Naive B cell (primary cell): Measurements from ENCODE around the gene AFAP1L1. TPM values are rescaled to one million over a fixed set of nuclear protein-coding genes. Genes with fewer than 3 reads are reported as not detected.

Experiments used
- ATAC-seq, 2 donors: fragments of 150-1000 bp; cut with Tn5 transposase; 2 replicates each; pipeline ENCODE4 v1.10.0; 2021; ENCODE audit warnings: low read depth in 2 of 2, mild to moderate bottlenecking in 2 of 2, moderate library complexity in 2 of 2
- DNase-seq: peaks from one replicate; pipeline ENCODE4 v3.0.0; 2022
- H3K27ac Mint-ChIP-seq, 6 donors: one replicate each; pipeline ENCODE4 v1.8.0; 2020 to 2022; ENCODE audit warnings: mild to moderate bottlenecking in 6 of 6, mixed read lengths in 6 of 6, moderate library complexity in 5 of 6, inconsistent platforms in 2 of 6
- H3K27me3 Mint-ChIP-seq, 3 donors: one replicate each; pipeline ENCODE4 v1.8.0; 2021 to 2022; ENCODE audit warnings: mixed read lengths in 3 of 3, mild to moderate bottlenecking in 1 of 3
- H3K36me3 Mint-ChIP-seq, 2 donors: one replicate each; pipeline ENCODE4 v1.8.0; 2020 to 2022; ENCODE audit warnings: mixed read lengths in 2 of 2, inconsistent platforms in 1 of 2, mild to moderate bottlenecking in 1 of 2
- H3K4me1 Mint-ChIP-seq, 3 donors: one replicate each; pipeline ENCODE4 v1.8.0; 2020 to 2022; ENCODE audit warnings: mixed read lengths in 3 of 3, inconsistent platforms in 1 of 3, mild to moderate bottlenecking in 1 of 3, moderate library complexity in 1 of 3
- H3K4me3 Mint-ChIP-seq, 8 donors: one replicate each; pipeline ENCODE4 v1.8.0; 2020 to 2022; ENCODE audit warnings: mild to moderate bottlenecking in 8 of 8, mixed read lengths in 8 of 8, moderate library complexity in 8 of 8, inconsistent platforms in 2 of 8
- H3K9me3 Mint-ChIP-seq, 7 donors: one replicate each; pipeline ENCODE4 v1.8.0; 2020 to 2022; ENCODE audit warnings: mixed read lengths in 7 of 7, mild to moderate bottlenecking in 5 of 7, inconsistent platforms in 2 of 7, moderate library complexity in 1 of 7
- polyA plus RNA-seq, 6 donors: library from polyadenylated mRNA; unstranded; fragments of 300-500 nt; fragmentation: Illumina TruSeq; gene quantifications; one replicate each; pipeline ENCODE4 v1.2.3, GENCODE V29; 2021; ENCODE audit warnings: low read depth in 6 of 6

The AFAP1L1 gene
- polyA plus RNA-seq, 6 donors from 2014 or later, result 0.27 to 0.31 TPM; not detected in 4

DNA sequence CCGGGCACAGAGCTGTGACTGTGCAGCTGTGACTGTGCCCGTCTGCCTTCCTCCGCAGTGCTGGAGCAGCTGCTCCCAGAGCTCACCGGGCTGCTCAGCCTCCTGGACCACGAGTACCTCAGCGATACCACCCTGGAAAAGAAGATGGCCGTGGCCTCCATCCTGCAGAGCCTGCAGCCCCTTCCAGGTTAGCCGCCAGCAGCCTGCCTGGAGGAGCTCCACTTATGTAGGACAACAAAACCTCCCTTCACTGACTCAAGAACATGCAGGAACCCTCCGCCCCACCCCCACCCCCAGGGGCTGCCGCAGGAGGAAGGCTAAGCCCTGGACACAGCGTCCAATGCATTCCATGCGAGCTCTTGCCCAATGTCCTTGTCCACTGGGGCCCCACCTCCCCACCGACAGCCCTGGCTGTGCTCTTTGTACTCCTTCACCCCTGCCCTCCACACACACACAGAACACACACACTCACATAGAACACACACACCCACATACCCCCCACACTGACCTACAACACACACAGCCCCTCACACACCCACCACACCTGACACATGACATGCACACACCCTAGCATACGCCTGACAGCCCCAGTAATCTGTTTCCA lies 27.9 kb downstream of the AFAP1L1 start:
- Mint-ChIP-seq H3K27ac (peak overlapping the region in 2 of 6 donors; percentile 1 to 90), H3K4me1 (peaks cover 10 to 22% (median 12%) of the 10 kb centered on the region in 3 donors), H3K36me3 (no peaks in the 10 kb centered on the region), H3K27me3 (peaks cover 28 to 42% (median 30%) of the 10 kb centered on the region in 3 donors), H3K4me3 (no peak overlapping the region), H3K9me3 (no peaks in the 10 kb centered on the region)
- ATAC-seq, result no peak
- no peak for DNase-seq

DNA sequence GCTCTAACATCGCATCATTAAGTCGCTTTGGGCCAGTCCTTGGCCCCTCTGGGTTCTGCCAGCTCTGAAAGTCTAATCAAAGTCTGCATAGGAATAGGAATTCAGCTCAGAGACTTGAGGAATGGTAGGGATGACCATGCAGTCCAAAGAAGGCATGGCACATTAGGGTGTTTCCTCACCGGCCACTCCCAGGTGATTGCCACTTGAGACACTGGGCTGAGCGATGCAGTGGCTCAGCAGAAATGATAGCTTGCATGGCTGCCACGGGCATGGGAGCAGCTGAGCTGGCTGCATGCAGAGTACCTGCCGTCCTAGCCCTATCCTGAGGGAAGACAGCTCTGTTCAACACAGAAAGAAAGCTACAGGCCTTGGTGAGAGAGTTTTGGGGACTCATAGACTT lies 28.8 kb downstream of the AFAP1L1 start:
- no peak overlapping the region for H3K4me3 Mint-ChIP-seq
- H3K4me1 Mint-ChIP-seq, result peaks cover 3 to 15% (median 6%) of the 10 kb centered on the region in 3 donors
- DNase-seq (no peak), ATAC-seq (no peak)
- peaks cover 24 to 42% (median 30%) of the 10 kb centered on the region in 3 donors for H3K27me3 Mint-ChIP-seq
- no peaks in the 10 kb centered on the region for H3K9me3 Mint-ChIP-seq
- H3K36me3 Mint-ChIP-seq, result no peaks in the 10 kb centered on the region
- H3K27ac Mint-ChIP-seq, result no peak overlapping the region

DNA sequence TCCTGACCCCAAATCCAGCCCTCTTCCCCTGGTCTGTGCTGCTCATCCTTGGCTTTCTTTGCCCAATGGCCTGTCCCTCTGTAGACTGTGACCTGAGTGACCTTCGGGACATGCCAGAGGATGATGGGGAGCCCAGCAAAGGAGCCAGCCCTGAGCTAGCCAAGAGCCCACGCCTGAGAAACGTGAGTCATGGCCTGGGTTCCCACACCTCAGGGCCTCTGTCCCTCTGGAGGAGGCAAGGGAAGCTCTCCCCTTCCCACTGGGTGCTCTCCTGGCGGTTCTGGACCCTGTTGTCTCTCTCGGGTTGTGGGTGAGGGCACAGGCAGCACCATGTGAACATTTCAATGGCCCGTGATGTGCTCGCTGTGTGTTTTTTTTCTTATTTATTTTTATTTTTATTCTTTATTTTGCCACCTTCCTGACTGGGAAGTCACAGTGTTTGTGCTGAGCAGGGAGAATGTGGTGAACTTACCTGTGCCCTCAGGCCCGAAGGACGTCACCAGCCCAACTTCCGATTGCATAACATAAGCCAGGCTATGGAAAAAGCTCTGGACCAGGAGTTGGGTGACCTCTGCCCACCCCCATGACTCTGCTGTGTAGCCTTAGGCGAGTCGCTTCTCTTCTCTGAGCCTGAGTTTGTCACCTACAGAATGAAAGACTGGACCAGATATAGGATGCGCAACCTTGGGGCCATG lies 29.5 kb downstream of the AFAP1L1 start:
- no peak for ATAC-seq
- Mint-ChIP-seq H3K27me3 (peaks cover 24 to 42% (median 30%) of the 10 kb centered on the region in 3 donors), H3K36me3 (no peaks in the 10 kb centered on the region), H3K4me3 (no peak overlapping the region), H3K9me3 (no peaks in the 10 kb centered on the region), H3K27ac (no peak overlapping the region), H3K4me1 (peaks cover 0 to 12% (median 5%) of the 10 kb centered on the region in 3 donors)
- DNase-seq, result no peak

DNA sequence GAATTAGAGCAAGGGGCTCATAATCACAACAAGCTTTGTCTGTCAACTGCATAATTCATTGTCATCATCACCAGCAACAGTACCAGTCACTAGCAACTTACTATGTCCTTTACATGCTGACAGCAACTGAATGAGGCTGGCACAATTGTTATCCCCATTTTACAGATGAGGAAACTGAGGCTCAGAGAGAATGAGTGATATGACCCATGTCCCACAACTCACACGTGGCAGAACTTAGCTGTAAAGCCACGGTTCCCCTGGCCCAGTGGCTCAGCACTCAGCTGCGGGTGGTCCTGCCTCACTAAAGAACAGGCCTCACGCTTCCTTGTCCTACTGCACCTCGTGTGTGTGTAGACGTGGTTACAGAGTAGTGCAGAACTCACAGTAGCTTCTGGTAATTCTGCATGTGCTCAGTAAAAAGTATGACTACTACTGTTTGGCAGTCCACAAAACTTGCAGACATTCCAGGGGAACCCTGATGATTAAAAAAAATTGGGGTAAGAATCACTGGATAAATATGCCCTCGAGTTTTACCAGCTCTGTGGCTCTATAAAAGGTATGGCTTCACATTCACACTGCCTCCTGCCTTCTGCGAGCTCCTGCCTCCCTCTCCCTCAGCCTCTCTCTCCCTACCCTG lies 30.2 kb downstream of the AFAP1L1 start:
- H3K4me3 Mint-ChIP-seq, result no peak overlapping the region
- peaks cover 0 to 6% (median 5%) of the 10 kb centered on the region in 3 donors for H3K4me1 Mint-ChIP-seq
- H3K9me3 Mint-ChIP-seq, result no peaks in the 10 kb centered on the region
- ATAC-seq (no peak), DNase-seq (no peak)
- H3K36me3 Mint-ChIP-seq, result no peaks in the 10 kb centered on the region
- peaks cover 24 to 42% (median 30%) of the 10 kb centered on the region in 3 donors for H3K27me3 Mint-ChIP-seq
- H3K27ac Mint-ChIP-seq, result no peak overlapping the region

DNA sequence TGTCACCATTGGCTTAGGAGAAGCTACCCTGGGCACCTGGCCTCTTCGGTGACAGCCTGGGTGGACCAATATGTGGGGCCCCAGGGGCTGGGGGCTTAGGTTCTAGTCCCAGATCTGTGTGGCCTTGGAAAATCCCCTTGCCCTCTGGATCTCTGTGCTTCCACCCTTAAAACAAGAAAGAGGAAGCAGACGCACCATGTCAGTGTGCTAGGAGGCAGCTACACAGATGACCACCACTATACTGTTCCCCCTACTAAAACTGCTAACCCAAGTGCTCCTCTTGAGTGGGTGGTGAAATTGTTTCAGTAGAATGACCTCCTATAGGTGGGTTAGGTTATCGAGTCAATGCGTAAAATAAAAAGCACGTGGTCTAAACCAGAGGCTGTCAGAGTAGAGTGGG lies 31.0 kb downstream of the AFAP1L1 start:
- no peak for ATAC-seq
- peaks cover 24 to 42% (median 30%) of the 10 kb centered on the region in 3 donors for H3K27me3 Mint-ChIP-seq
- DNase-seq, result no peak
- no peaks in the 10 kb centered on the region for H3K36me3 Mint-ChIP-seq
- no peak overlapping the region for H3K4me3 Mint-ChIP-seq
- no peaks in the 10 kb centered on the region for H3K9me3 Mint-ChIP-seq
- peaks cover 0 to 6% (median 5%) of the 10 kb centered on the region in 3 donors for H3K4me1 Mint-ChIP-seq
- no peak overlapping the region for H3K27ac Mint-ChIP-seq

DNA sequence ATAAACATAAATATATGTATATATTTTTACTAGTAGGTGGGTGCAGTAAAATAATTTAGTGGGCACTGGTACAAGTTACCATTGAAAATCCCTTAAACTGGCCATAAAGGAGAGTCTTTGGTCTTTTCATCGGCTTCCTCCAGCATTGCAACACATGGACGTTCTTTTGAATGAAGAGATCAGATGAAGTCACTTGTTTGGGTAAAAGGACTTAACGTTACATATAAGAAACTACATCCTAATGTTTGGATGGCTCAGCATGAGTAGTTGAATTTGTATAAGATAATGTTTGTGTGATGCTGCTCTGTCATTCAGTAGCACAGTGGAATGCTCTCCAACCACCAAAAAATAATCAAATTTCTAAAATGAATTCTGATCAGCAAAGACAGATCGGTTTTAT lies 31.6 kb downstream of the AFAP1L1 start:
- Mint-ChIP-seq H3K4me1 (peaks cover 0 to 6% (median 5%) of the 10 kb centered on the region in 3 donors), H3K4me3 (no peak overlapping the region), H3K36me3 (no peaks in the 10 kb centered on the region), H3K9me3 (no peaks in the 10 kb centered on the region), H3K27ac (no peak overlapping the region), H3K27me3 (peaks cover 24 to 42% (median 30%) of the 10 kb centered on the region in 3 donors)
- no peak for DNase-seq
- no peak for ATAC-seq

DNA sequence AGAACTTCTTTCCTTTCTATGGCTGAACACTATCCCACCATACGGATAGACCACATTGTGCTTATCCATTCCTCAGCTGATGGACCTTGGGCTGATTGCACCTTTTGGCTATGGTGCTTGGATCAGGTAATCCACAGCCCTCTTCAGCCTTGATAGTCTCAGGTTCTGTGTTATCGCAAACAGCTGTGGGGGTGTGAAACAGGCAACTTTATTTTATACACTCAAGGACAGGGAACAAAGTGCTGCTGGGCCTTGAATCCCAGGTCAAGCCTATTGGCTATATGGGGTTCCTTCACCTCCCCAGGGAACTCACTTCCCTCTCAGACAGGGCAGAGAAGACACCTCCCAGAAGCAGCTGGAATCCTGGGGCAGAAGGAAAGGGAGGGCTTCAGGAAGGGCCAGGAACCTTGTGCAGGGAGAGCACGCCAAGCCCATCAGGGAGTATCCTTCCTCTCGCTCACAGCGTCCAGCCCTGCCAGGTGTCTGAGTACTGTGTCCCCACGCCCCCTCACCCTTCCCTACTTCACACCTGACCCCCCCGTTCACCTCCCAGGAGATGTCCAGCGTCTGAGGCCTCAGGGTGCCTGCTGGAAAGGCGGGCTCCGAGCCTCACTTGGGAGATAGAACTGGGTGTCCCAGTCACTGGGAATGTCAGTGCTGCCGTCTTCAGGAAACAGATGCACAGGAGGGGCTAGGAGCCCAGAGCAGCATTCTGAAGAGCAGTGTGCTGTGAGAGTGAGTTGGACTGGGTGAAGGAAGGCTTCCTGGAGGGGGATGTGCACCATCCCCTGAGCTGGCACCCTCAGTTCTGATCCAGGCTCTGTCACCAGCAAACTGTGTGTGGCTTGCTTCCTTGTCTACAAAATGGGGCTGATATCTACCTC lies 32.8 kb downstream of the AFAP1L1 start:
- H3K4me3 Mint-ChIP-seq, result no peak overlapping the region
- peaks cover 21 to 32% (median 24%) of the 10 kb centered on the region in 3 donors for H3K27me3 Mint-ChIP-seq
- H3K27ac Mint-ChIP-seq, result no peak overlapping the region
- DNase-seq, result no peak
- no peak for ATAC-seq
- peaks cover 0 to 5% (median 5%) of the 10 kb centered on the region in 3 donors for H3K4me1 Mint-ChIP-seq
- H3K9me3 Mint-ChIP-seq, result no peaks in the 10 kb centered on the region
- no peaks in the 10 kb centered on the region for H3K36me3 Mint-ChIP-seq

DNA sequence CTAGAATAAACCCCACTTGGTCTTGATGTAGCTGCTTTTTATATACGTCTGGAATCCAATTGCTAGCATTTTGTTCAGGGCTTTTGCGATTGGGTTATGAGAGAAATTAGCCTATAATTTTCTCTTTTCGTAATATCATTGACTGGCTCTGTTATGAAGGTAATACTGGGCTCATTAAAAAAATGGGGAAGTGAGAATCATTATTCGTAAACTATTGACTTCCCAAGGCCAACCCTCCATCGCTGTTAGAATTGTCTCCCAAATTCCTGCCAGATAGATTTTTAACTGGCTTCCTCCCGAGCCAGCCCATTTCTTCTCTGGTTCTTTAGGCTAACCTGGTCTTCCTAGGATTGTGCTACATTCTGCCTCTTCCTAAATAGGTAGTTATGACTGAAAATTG lies 37.7 kb downstream of the AFAP1L1 start:
- H3K27me3 Mint-ChIP-seq, result no peaks in the 10 kb centered on the region
- DNase-seq (no peak), ATAC-seq (no peak)
- no peaks in the 10 kb centered on the region for H3K4me1 Mint-ChIP-seq
- H3K9me3 Mint-ChIP-seq, result no peaks in the 10 kb centered on the region
- no peak overlapping the region for H3K27ac Mint-ChIP-seq
- H3K36me3 Mint-ChIP-seq, result no peaks in the 10 kb centered on the region
- no peak overlapping the region for H3K4me3 Mint-ChIP-seq

DNA sequence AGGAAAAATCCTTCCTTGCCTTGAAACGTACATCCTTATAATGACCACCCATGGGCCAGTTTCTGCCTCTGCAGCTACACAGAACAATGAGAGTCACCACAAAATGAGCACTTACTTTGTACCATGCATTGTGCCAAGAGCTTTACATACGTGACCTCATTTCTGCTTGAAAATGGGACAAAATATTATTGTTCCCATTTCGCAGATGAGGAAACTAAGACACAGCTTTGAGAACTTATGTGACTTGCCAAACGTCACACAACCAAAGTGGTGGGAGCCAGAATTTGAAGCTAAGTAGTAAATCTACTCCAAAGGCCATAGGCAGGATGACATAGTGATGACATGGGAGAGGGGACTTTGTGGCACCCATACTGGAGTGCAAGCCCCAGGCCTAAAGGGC lies 38.8 kb downstream of the AFAP1L1 start:
- Mint-ChIP-seq H3K27me3 (no peaks in the 10 kb centered on the region), H3K9me3 (no peaks in the 10 kb centered on the region), H3K4me1 (no peaks in the 10 kb centered on the region), H3K4me3 (no peak overlapping the region), H3K36me3 (no peaks in the 10 kb centered on the region), H3K27ac (no peak overlapping the region)
- DNase-seq, result no peak
- no peak for ATAC-seq

DNA sequence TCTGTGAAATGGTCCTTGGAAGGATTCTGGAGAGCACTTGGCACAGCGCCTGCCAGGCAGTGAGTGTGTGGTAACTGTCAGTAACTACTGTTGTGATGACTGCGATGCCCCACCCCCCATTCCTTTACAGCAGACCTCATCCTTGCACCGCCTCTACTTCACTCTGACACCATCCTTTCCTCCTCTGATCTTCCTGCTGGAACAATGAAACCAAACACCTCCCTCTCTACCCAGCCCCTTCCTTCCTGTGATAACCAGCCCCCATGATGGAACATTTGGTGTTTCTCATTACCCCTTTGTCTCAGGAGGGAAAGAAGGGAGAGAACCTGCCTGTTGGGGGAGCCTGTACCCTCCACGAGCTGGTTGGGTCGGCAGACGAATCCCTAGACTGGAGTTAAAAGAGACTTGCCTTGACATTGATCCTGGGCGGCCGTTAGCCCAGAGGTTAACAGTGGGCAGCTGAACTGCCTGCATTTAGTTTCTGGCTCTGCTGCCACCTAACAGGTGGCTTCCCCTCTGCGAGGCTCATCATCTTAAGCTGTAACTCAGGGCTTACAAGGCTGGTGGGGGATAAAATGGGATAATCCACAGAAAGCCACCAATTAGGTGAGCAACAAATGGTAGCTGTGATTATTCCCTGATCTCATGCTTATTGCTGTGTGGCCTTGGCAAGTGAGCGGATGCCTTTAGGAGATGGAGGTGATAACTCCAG lies 39.4 kb downstream of the AFAP1L1 start:
- no peak for DNase-seq
- no peaks in the 10 kb centered on the region for H3K36me3 Mint-ChIP-seq
- no peaks in the 10 kb centered on the region for H3K4me1 Mint-ChIP-seq
- ATAC-seq, result no peak
- no peak overlapping the region for H3K27ac Mint-ChIP-seq
- H3K4me3 Mint-ChIP-seq, result no peak overlapping the region
- H3K9me3 Mint-ChIP-seq, result no peaks in the 10 kb centered on the region
- H3K27me3 Mint-ChIP-seq, result no peaks in the 10 kb centered on the region

DNA sequence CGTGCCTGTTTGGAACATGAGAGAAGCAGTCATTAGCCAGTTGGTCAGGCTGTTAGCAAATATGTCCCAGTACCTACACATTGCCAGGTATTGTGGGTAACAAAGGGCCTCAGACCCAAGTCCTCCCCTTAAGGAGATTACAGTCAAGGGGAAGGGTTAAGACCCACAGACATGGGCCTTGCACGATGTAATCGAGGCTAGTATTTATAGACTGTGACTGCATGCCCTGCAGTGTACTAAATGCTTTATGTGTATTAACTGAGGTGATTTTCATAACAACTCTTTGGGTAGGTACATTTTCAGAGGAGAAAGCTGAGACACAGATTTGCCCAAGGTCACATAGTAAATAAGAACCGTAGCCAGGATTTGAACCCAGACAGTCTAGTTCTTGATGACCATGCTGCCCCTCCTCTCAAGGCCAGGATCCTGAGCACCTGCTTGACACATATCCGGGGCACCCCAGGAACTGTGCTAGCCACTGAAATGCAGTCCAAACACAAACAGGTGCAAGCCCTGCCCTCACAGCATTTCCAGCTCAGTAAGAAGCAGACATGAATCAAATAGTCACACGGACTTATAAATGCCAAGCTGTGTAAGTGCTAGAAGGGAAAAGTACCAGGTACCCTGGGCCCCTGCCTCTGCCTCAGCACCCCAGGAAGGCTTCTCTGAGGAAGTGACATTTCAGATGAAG lies 41.6 kb downstream of the AFAP1L1 start:
- H3K4me1 Mint-ChIP-seq, result no peaks in the 10 kb centered on the region
- H3K27me3 Mint-ChIP-seq, result no peaks in the 10 kb centered on the region
- ATAC-seq (no peak), DNase-seq (no peak)
- no peak overlapping the region for H3K4me3 Mint-ChIP-seq
- H3K9me3 Mint-ChIP-seq, result no peaks in the 10 kb centered on the region
- H3K36me3 Mint-ChIP-seq, result no peaks in the 10 kb centered on the region
- H3K27ac Mint-ChIP-seq, result peak overlapping the region in 1 of 6 donors; percentile 33

DNA sequence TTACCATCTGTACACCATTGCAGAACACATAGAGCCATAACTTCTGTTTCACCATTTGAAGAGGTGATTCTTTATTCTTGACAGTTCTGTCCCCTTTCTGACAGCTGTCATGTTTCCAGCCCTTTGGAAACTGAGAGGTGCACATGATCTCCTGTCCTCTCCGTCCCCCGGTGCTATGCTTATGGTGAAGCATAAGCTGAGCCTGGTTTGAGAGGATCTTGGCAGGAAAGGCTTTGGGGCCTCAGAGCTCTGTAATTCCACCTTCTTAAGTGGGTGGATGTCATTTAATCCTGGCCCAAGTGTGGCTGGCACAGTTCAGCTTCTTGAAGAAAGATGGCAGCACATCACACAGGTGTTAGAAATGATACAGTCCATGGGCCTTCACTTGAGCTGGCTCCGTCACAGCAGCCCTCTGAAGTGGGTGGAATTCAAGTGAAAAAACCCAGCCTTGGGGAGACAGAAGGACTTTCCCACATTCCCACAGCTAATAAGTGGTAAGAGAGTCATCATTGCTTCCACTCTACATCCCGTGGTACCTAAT lies 43.0 kb downstream of the AFAP1L1 start:
- Mint-ChIP-seq H3K27ac (no peak overlapping the region), H3K4me1 (no peaks in the 10 kb centered on the region), H3K4me3 (no peak overlapping the region), H3K27me3 (no peaks in the 10 kb centered on the region), H3K36me3 (no peaks in the 10 kb centered on the region), H3K9me3 (no peaks in the 10 kb centered on the region)
- ATAC-seq (no peak), DNase-seq (no peak)
